ENCODE measurements around the gene OBI1.

OBI1 gene

DNA sequence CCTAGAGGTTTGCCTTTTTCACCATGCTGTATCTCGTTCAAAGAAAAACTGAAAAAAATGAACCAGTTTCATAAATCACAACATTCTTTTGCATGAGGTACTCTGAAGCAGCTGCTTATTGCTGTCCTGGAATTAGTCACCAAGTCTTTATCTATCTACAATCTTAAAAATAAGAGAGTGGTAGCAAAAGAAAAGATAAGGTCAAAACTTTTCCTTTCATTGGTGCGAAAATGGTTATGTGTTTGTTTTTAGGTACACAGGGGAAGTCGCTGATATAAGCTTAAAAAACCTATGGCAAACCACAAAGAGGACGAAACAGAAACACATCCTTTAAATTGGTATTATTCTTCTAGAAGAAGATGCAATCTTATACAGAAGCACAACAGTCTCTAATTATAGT, 20.7 kb downstream of the OBI1 start:
- no peak for DNase-seq

DNA sequence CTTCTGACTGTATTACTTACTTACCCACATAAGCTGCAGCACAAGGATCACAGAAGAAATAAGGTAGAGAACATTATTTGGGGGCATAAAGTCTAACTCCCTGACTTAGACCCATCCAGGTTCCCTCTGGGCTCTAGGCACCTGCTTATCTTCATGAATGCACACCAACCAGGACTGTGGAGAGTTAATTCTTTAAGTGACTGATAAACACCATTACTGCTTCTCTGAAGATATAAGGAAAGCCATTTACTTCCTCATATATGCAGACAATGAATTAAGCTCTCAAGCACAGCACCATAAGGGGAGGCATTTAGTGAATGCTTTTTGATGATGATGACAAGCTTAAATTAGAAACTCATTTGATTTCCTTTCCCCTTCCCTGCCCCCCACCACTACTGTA, 22.5 kb downstream of the OBI1 start:
- no peak for DNase-seq

DNA sequence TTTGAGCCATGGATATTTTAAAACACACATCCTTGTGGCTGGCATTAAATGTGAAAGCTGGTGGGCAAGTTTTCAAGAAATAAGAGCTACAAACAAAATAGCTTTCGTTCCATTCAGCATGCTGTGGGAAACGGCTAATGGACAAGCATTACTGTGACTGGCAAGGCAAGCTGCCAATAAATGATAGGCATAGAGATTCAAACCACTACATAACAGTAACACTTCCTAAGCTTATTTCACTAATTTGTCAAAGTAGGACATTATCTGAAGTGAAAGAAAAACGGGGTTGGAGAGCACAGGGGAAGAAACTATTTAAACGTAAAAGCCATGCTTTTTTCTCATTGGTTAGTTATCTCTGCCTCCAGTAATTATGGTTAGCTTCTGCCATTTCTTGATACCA, 26.0 kb downstream of the OBI1 start:
- DNase-seq, result no peak

DNA sequence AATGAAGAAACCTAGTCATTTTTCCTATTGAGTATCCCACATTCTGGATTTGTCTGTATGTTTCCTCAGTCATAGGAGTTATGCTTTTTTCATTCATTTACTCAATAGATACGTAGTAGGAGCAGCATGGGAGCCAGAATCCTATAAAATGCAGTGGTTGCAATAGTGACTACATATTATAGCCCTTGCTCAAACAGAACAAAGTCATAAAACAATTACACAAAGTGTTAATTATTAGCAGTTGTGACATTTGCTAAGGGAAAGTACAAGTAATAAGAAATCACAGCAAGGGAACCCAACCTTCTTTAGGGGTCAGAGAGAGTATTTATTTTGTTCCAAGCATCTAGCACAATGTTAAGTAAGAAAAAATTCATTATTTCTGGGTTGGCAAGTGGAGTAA, 27.9 kb downstream of the OBI1 start:
- DNase-seq, result no peak

DNA sequence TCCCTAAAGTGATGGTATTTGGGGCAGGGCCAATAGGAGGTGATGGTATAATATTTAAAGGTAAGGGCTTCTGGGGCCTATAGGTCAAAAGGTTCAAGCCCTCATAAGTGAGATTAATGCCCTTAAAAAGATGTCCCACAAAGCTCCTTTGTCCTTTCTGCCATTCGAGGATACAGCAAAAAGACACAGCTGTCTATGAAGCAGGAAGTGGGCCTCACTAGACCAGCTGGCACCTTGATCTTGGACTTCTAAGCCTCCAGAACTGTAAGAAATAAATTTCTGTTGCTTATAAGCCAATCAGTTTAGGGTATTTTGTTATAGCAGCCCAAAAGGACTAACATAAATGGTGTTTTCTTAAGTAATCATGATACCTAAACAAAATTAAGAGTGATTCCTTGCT, 28.4 kb downstream of the OBI1 start:
- no peak for DNase-seq

DNA sequence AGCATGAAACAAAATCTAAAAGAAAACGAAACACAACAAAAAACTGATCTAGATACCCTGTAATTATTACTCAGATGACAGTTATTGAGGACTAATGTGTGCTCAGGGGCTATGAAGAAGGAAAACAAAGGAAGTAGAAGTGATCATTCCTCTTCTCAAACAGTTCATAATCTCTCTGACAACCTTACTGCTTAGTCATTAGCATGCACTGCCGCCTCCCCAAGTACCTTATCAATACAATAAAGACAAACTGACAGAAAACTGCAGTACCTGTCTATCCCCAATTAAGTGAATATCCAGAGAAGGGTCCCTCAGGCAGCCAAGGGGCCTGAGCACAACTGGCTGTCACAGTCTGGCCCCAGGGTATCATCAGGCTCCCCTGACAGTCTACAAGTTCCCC, 33.6 kb downstream of the OBI1 start:
- DNase-seq, result no peak

DNA sequence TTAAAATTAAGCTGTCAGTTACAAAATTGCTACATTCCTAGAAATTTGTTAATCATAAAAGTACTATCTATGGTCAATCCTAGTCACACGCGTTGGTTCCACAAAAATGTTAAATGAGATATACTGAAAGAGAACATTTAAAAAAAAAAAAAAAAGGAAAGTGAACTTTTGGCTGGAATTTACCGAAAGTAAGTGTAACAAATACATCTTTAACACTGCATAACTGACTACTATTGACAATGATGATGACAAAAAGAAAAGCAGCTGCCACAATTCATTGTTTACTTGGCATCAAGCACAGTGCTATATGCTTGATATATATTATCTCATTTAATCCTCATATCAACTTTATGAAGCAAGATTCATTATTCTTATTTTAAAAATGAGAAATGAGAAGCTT, 35.8 kb downstream of the OBI1 start:
- no peak for DNase-seq

DNA sequence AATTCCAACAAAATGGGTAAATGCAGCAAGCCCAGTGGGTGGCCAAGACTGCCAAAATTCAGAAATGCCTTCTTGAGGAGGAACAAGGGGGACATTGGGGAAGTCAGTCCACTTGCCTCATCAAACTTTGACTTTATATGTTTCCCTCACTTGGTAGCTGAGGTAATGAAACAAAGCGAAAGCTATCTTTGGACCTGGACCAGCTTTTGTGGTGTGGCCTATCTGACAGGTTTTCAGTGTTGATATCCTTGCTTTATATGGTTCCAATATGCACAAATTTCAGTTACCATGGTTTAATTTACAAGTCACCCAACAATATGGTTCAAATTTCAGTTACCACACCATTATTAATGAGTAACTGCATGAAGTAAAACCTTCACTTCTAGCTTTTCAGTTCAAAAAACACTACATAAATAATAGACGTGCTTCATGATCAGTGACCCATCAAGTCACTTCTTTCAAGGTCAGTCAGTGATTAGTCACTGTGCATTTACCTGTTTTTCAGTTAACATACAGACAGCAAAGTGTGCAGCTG, 38.0 kb downstream of the OBI1 start:
- no peak for DNase-seq

DNA sequence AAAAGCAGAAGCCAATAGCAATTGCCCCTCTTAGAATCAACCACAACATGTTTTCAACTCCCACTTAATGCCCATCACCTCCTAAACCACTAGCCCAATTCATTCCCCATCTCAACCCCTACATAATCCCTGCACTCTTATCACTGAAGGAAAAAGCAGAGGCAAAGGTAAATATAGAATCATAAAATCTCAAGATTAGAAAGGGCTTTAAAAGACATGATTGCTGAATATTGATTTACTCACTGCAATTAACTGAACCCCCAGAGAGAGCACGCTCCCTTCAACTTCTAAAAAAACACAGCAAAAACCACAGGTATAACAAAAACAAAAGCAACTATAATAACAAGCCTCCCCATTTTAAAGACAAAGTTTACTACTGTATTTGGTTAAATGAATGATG, 40.5 kb downstream of the OBI1 start:
- no peak for DNase-seq

DNA sequence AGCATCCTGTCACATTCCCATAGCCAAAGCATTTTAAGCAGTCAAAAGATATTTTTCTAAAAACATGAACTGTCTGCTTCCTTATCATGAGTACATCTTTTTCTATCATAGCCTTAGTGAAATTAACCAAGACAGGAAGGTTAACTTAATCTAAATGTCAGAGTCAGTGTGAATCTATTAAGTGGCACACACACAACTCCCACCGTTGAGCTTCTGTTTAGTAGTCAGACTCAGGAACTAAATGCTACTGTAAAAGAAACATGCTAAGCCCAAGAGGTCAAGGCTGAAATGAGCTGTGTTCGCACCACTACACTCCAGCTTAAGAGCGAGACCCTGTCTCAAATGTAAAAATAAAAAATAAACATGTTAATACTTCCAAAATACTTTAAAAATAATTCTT, 47.9 kb downstream of the OBI1 start:
- DNase-seq, result no peak

DNA sequence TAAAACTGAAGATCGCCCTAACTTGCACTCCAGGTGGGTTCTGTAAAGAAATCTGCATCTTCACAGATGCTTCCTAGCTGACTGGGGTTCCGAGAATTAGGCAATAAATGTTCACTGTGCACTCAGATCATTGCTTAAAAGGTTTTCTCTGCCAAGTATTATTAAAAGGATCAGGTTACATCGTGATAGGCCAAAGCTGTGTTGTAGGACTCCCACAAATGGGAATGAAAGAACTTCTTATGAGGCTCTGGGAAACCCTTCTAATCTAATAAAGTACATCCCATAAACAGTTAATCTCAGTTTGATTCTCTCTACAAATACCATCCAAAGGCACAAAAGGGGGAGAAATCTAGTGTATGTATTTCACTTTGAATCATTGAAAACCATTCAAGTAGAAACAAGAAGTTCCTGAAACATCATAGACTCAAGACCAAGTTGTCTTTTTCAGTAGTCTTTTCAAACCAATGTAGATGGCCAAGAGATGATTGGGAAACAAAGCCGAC, 48.5 kb downstream of the OBI1 start:
- DNase-seq, result no peak

DNA sequence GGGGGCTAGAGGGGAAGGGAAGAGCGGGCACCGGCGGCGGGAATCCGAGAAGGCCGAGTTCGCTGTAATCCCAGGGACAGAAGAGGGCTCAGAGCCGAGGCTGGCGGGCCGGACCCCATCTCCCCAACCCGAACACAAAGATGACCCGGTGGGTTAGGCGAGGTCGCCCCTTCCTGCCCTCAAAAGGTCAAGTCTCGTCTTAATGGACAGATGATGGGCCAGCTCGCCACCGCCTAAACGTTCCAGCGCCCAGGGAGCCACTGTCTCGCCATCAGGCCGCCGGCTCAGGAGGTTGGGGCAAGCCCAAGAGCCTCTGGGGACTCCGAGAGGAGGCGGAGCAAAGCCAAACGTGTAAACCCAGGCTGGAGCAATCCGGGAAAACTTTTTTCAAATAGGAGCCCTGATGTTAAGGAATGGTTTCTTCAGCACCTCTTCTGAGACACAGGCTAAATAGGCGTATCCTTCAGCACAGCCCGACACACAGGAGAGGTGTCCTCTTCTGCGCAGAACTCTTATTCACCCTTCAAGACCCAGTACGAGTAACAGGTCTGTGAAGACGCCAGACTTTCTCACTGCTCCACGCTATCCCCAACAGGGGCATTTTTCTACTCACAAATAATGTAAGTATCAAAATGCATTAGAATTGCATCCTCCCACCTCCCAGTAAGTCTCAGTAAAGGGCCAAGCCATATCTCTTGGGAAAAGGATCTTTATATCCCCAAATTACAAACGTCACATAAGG, 49.3 kb downstream of the OBI1 start:
- no peak for DNase-seq

DNA sequence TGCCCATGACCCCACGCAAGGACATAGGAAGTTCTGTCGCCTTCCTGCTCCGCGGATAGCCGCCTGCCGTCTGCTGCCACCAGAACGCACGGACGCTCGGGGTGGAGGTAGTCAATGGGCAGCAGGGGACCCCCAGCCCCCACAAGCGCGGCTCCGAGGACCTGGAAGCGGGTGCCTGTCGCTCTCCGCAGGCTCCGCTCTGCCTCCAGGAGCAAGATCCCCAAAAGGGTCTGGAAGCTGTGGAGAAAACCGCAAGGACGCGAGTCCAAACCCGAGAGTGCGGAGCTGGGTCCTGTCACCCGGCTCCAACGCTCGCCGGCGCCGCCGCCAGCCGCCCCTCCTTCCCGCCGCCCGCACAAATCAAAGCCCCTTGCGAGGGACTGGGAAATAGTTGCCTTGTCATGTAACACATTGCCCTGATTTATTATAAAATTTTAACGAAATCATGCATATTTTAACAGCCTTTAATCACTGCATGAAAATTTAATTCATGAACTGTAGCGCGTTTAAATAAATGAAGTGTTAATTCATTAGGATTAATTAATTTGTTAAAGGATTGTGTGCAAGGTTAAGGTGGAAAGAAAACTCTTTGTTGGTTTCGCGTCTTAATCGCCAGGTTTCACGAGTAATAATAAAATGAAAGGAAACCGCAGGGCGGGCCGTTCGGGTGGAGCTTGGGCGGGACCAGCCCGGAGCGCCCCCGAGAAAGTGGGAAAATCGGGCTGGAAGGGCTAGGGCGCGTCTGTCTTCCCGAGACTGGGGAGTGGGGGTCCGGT, 50.1 kb downstream of the OBI1 start:
- no peak for DNase-seq

DNA sequence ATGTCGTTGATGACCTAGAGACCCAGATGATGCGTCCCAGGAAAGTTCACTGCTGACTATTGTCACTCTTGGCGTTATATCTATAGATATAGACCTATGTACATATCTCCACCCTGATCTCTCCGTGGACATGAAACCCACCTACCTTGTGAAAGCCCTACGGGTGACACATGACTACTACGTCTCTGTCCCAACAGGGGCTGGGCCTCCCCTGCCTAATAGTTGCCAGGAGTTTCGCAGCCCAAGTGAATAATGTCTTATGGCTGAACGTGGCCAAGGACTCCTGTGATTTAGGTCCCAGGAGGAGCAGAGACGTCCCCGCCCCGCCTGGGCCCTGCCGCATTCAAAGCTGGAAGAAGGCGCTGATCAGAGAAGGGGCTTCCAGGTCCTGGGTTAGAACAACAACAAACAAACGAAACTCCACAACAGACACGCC, 50.7 kb downstream of the OBI1 start:
- no peak for DNase-seq

DNA sequence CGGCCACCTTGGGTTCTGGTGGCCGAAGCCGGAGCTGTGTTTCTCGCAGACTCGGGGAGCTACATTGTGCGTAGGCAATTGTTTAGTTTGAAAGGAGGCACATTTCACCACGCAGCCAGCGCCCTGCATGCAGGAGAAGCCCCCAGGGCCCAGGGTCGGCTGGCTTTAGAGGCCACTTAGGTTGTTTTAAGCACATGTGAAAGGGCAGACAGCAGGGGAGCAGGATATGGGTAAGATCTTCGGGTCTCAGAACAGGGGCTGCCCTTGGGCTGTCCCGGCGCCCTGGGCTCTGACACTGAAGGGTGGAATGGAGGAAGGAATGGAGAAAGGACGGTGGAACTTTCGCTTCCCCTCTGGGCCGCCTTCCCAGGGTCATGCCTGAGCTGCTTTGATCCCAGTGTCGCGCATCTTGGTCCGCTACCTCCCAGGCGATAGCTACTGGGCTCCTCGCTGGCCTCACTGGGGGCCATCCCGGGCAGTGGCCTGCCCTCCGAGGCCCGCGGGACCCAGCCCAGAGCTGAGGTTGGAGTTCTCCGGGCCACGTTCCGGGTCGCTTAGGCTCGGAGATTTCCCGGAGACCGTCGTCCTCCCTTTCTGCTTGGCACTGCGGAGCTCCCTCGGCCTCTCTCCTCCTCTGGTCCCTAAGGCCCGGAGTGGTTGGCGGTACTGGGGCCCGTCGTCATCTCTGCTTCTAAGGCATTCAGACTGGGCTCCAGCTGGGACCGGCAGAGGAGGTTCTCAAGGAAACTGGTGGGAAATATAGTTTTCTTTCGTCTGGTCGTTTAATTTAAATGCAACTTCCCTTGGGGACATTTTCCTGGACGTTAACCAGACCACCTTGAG, 51.3 kb downstream of the OBI1 start:
- DNase-seq, result no peak

DNA sequence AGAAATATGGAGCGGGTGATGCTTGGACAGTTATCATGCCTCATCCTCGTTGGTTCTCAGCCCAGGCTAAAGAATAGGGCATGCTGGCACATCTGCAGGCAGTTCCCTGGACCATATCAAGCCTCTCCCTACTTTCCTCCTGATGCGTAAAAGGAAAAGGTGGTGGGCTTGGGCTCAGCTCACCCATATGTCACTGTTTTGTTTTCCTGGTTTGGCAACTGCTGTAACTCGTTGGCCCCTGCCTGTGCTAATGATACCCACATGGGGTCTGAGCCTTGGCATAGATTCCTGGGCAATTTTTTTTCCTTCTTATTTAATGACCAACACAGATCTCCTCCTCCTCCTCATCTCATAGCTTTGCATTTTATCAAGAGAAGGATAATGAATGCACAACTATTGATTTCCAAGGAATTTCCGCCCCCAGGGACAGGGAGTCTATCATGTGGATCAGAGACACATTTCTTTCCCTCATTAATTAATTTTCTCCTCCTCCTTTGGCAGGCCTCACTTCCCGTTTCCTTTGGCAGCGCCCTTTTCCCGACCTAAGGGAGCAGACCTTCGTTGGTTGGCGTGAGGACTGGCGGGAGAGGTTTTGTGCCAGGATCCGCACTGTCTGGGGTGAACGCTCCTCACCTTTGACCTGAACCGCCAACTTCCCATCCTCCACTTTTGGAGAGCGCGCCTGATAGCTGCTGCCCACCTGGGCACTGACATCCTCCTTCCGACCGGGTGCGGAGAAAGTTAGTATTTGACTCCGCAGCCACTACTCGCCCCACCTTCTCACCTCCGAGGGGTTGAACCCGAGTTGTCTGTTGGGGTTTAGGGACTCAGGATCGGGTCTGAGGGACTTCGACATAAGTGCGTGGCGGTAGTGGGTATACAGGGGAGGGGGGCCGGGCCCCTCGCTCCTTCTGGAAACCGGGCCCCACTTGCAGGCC, 52.2 kb downstream of the OBI1 start:
- no peak for DNase-seq

DNA sequence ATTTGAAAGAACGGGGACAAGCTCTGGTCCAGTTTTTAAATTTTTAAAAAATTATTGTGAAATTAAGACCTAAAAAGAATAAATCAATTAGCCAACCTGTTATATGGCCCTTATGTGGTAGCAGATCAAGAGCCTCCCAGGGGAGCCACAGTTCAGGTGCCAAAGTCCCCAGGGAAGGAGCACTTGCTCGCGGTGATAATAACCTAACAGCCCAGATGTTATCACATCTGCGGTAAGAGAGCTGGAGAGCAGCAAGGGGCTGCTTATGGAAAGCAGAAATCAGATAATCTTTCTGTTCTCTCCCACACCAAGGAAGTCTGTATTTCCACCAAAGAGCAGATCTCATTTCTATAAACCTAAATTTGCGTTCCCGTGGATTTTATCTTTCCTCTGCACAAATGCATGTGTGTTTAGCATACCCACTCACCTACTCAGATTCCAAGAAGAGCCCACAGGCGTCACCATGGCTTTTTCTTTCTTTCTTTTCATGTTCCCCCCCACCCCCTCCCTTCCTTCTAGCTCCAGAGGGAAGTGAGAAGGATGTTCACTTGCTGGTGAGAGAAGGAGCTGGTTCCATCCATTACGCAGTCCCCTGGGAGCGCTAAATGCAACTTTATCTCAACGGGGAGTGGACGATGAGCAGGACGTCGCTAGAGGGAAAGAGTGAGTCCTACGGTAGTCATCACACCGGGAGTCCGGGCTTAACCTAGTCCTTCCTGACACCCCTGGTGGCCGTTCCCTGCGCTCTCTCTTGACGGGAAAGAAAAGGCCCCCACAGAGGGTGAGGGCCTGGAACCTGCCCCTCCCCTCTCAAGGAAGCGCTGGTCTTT, 54.0 kb downstream of the OBI1 start:
- no peak for DNase-seq

DNA sequence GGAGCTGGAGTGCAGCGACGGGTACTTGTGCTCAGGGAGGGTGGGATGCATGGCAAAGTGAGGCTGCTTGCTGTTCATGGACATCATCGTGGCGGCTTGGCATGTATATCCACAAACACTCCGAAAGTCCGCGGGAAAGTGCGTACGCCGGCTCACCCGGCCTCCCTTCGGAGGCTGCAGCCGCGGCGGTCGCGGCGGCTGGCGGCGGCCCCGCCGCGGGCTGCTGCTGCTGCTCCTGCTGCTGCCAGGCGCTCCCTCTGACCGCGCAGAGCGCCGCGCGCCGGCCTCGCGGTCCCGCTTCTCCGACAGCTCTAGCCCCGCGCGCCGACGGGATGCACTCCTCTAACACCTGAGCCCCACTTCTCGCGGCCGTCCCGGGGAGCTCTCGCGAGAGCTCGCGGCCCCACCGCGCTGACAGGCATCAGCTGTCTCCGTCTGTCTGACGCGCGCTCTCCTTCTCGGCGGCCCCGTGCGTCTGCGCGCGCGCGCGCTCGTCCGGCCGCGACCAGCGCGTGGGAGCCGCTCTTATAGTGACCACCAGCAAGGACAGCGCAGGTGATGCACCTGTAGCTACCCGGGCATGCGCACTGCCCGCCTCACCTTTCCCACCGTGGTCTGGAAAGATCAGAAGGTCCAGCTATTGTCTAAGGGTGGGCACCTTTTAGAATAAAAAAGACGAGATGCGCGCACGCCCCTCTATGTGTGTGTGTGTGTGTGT, 55.6 kb downstream of the OBI1 start, which contains the start of gene POU4F1:
Gene POU4F1 (minus strand): TSS at position 313 of the 718 bp plus-strand sequence. CDS start 226 bp downstream, at position 87.
- no peak for DNase-seq

DNA sequence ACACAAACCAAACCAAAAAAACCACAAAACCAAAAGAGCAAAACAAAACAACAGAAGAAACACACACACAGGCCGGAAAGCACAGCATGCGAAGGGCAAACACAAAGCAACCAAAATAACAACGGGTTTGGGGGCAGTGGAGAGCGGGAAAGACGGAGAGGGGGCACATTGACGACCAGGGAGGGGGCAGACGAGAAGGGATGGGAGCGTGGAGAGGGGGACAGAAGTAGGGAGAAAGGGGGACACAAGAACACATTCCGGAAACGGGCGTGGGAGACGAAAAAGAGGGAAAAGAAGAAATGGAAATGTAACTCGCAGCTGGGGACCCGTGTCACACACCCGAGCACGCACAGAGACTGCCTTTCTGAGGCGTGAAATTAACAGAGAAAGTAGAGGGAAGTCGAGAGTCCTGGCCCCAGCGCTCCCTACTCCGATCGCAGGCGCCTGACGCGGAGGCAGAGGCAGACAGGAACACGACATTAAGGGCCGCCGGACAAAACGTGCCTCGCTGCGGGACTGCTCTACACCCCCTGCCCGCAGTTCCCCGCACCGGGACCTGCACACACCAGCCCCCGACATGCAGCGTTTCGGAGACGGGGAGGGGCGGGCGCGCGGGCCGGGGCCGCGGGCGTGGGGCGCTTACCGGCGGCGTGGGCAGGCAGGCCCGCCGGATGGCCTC, 56.3 kb downstream of the OBI1 start:
- no peak for DNase-seq

Measured in NCI-H226 (cell line).